Adrenal gland (tissue), 5 donors: ENCODE measurements around the gene COL26A1.

ENCODE experiments used
- POLR2A ChIP-seq, 2 donors: fragments of 450-650 bp; IDR thresholded peaks; one replicate each; pipeline ENCODE4 v1.6.1; 2017; ENCODE audit warnings: antibody characterized with exemption in 2 of 2, mild to moderate bottlenecking in 2 of 2, moderate library complexity in 1 of 2
- TF ChIP-seq, protein P1 (sequence below), 6 experiments: fragments of 450-650 bp in 4 of 6; fragments of 200-600 bp in 2 of 6; sonication (generic) in 1 of 6; IDR thresholded peaks; 1 replicate in 5 of 6; 2 replicates in 1 of 6; pipeline versions ENCODE4 v1.5.1 to v1.8.0; 2016 to 2021; ENCODE audit warnings: antibody characterized with exemption in 6 of 6, mild to moderate bottlenecking in 2 of 6, moderate library complexity in 1 of 6
- donor health status: DM: no; HTN: no; CAD: no.

DNA sequence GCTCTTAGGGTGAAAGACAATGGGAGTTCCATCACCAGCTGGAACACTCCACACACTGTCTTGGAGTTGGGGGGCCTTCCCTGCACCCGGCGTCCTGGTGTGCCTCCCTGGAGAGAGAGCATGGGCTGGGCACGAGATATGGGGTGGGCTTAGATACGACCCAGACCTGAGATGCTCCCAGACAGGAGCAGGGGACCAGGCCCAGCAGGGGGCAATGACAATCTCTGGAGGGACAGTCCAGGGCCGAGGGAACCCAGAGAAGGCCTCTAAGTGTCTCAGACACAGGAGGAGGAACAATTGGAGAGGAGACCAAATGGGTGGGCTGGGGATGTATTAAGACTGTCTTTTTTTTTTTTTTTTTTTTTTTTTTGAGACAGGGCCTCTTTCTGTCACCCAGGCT is 226.4 kb downstream of the COL26A1 start:
- TF ChIP-seq, protein P1, sequence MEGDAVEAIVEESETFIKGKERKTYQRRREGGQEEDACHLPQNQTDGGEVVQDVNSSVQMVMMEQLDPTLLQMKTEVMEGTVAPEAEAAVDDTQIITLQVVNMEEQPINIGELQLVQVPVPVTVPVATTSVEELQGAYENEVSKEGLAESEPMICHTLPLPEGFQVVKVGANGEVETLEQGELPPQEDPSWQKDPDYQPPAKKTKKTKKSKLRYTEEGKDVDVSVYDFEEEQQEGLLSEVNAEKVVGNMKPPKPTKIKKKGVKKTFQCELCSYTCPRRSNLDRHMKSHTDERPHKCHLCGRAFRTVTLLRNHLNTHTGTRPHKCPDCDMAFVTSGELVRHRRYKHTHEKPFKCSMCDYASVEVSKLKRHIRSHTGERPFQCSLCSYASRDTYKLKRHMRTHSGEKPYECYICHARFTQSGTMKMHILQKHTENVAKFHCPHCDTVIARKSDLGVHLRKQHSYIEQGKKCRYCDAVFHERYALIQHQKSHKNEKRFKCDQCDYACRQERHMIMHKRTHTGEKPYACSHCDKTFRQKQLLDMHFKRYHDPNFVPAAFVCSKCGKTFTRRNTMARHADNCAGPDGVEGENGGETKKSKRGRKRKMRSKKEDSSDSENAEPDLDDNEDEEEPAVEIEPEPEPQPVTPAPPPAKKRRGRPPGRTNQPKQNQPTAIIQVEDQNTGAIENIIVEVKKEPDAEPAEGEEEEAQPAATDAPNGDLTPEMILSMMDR (IDR thresholded peaks at IDR 0.05): no peak
- no peak for TF ChIP-seq POLR2A (IDR thresholded peaks at IDR 0.05)
